Esophagus (tissue), 2 donors: ENCODE measurements around the gene NYNRIN. TPM values are rescaled to one million over a fixed set of nuclear protein-coding genes. Genes with fewer than 3 reads are reported as not detected.

Source experiments
- H3K27ac ChIP-seq, 2 donors: one replicate each; pipeline ENCODE4 v1.5.1; 2013; ENCODE audit warnings: low read depth in 2 of 2, mild to moderate bottlenecking in 2 of 2, inconsistent platforms in 1 of 2, low read length in 1 of 2, moderate library complexity in 1 of 2
- H3K27me3 ChIP-seq, 2 donors: one replicate each; pipeline ENCODE4 v1.6.1; 2013; ENCODE audit warnings: low read length in 2 of 2, control low read depth in 1 of 2, mild to moderate bottlenecking in 1 of 2; ENCODE audit not compliant: insufficient read depth in 2 of 2, control insufficient read depth in 1 of 2
- H3K36me3 ChIP-seq, 2 donors: one replicate each; pipeline ENCODE4 v1.6.1; 2013; ENCODE audit warnings: low read length in 1 of 2; ENCODE audit not compliant: control insufficient read depth in 2 of 2, insufficient read depth in 2 of 2
- H3K4me1 ChIP-seq, 2 donors: one replicate each; pipeline ENCODE4 v1.6.1; 2013; ENCODE audit warnings: low read length in 1 of 2; ENCODE audit not compliant: control insufficient read depth in 2 of 2, insufficient read depth in 2 of 2
- H3K4me3 ChIP-seq, 2 donors: one replicate each; pipeline ENCODE4 v1.5.1; 2013; ENCODE audit warnings: low read length in 2 of 2, mild to moderate bottlenecking in 2 of 2, low read depth in 1 of 2, moderate library complexity in 1 of 2
- H3K9me3 ChIP-seq, 2 donors: one replicate each; pipeline ENCODE4 v1.6.1; 2013; ENCODE audit warnings: mild to moderate bottlenecking in 2 of 2, low read depth in 1 of 2, low read length in 1 of 2, moderate library complexity in 1 of 2; ENCODE audit not compliant: control insufficient read depth in 2 of 2, insufficient read depth in 1 of 2
- WGBS, 2 donors: extraction: QIAGEN DNeasy Blood & Tissue Kit; methylation state at CpG; one replicate each; pipeline ENCODE4 v1.1.7; 2013; 5-methylcytosine and 5-hydroxymethylcytosine counted together
- polyA plus RNA-seq, 2 donors: library from polyadenylated mRNA; stranded (reverse); fragments of 200-250 nt; gene quantifications; one replicate each; pipeline ENCODE4 v1.2.3, GENCODE V29; 2013
- donor health status: healthy with polysubstance abuse.
- donor health status: Bipolar disorder and iron deficiency.

Gene NYNRIN
- polyA plus RNA-seq, 2 donors = 4.8 to 5.6 TPM

- H3K27ac ChIP-seq = no peak overlapping the region
- 55 to 57% methylated on average over 2 of the region's 2 CpGs for WGBS, 2 donors
- H3K9me3 ChIP-seq = no peaks in the 10 kb centered on the region
- no peak overlapping the region for H3K4me3 ChIP-seq
- peaks cover 0 to 5% of the 10 kb centered on the region in 2 donors for H3K4me1 ChIP-seq
- no peaks in the 10 kb centered on the region for H3K36me3 ChIP-seq
- no peaks in the 10 kb centered on the region for H3K27me3 ChIP-seq
Observed at GRCh38 chr14:24362241-24362960, 36.4 kb upstream of the NYNRIN start.

GRCh38 chr14:24363401-24363800 lies 35.4 kb upstream of the NYNRIN start:
- 92 to 95% methylated on average over 5 of the region's 5 CpGs for WGBS, 2 donors
- H3K27me3 ChIP-seq = peaks cover 0 to 2% of the 10 kb centered on the region in 2 donors

GRCh38 chr14:24364841-24365240 lies 34.0 kb upstream of the NYNRIN start:
- Histone ChIP-seq H3K9me3 (no peaks in the 10 kb centered on the region), H3K27ac (no peak overlapping the region), H3K4me3 (no peak overlapping the region), H3K36me3 (no peaks in the 10 kb centered on the region), H3K27me3 (peaks cover 0 to 2% of the 10 kb centered on the region in 2 donors), H3K4me1 (peaks cover 0 to 13% of the 10 kb centered on the region in 2 donors)
- 50 to 75% methylated on average over 1 of the region's 1 CpG for WGBS, 2 donors

More at GRCh38 chr14:24363401-24363800, 35.4 kb upstream of the NYNRIN start:
- Histone ChIP-seq H3K4me1 (peaks cover 0 to 11% of the 10 kb centered on the region in 2 donors), H3K4me3 (no peak overlapping the region), H3K9me3 (no peaks in the 10 kb centered on the region), H3K27ac (no peak overlapping the region), H3K36me3 (no peaks in the 10 kb centered on the region)

DNA sequence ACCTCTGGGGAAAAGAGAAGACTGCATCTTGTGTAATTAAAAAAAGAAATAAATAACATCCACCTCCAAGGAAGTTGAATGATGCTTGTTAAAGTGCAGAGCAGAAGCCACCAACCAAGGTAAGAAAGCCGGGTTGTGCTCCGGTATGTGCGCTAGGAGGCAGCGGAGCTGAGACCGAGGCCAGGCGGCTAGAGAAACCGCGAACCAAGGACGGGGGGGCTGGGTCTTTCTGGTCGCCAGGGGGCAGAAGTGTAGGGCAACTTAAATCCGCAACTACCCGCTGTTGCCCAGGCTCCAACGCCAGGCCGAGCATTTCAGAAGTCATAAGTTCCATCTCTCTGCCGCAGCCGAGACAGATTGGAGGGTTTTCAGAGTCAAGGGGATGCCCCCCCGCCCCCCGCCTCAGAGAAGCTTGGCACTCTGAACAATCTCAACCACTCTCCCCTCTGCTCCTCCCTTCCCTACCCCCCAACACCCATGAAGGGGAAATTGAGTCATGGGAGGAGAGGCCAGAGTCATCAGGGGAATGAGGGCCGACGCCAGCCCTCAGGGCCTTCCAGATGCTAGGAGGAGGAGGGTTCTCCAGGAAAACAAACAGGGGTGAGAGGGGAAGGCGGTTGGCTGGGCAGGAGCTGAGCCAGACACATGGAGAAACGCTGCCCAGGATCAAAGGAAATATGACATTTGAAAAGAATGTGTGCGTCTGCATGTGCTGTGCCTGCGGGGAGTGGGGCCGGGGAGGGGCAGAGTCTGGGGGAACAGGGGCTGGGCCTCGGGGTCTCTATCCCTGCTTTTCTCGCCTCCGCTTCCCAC lies 33.0 kb upstream of the NYNRIN start:
- no peaks in the 10 kb centered on the region for H3K36me3 ChIP-seq
- no peaks in the 10 kb centered on the region for H3K9me3 ChIP-seq
- H3K27ac ChIP-seq = peak overlapping the region; percentile 92
- H3K27me3 ChIP-seq = peaks cover 0 to 2% of the 10 kb centered on the region in 2 donors
- H3K4me1 ChIP-seq = peaks cover 0 to 13% of the 10 kb centered on the region in 2 donors
- peak overlapping the region; percentile 52 to 53 for H3K4me3 ChIP-seq
- WGBS, 2 donors = 4% methylated on average over 28 of the region's 28 CpGs

DNA sequence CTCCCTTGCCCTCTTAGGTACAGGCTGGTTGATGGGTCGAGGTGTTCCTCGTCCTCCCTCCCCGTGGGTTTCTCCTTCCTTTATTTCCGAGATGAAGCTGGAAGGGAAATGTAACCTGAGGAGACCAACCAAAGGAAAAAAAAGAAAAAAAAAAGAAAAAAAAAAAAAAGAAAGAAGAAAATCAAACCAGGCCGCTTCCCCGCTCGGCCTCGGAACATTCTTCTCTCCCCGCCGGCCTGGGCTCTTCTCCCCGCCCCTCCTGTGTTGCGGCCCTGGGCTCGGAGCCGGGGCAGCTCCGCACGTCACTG lies 32.4 kb upstream of the NYNRIN start:
- Histone ChIP-seq H3K9me3 (no peaks in the 10 kb centered on the region), H3K4me1 (peaks cover 0 to 13% of the 10 kb centered on the region in 2 donors), H3K27me3 (peaks cover 0 to 2% of the 10 kb centered on the region in 2 donors), H3K27ac (peak overlapping the region; percentile 92), H3K4me3 (peak overlapping the region; percentile 52 to 53), H3K36me3 (no peaks in the 10 kb centered on the region)
- WGBS, 2 donors = 2 to 3% methylated on average over 16 of the region's 16 CpGs

DNA sequence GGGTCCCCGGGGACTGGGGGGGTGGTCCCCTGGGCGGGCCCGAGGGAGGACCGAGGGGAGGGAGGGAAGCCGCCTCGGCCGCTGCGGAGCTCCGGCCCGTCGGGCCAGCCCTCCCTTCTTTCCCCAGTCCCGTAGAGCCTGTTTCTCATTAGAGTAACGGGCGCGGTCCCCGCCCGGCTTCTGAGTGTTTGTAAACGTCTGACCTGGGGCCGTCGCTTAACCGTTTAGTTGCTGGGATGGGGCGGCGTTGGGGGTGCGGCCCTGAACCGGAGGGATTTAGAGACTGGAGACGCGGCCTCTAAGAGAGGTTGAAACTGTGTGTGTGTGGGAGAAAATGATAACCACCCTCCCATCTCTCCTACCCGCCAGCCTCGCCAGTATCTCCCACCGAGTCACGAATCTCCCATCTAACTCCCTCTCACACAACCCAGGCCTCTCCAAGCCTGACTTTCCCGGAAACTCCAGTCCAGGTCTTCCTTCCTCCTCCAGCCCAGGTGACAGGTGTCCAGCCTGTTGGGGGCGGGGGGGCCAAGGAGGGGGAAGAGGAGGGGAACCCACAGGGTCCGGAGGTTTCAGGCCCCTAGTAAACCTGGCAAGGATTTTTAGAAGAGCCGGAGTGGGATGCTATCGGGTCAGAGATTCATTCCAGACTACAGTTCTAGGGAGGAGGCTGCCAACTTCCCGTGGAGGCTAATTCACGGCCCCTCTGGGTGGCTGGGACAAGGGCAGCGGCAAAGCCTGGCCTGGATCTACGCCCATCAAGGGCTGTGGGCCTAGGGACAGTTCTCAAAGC lies 31.9 kb upstream of the NYNRIN start:
- Histone ChIP-seq H3K36me3 (no peaks in the 10 kb centered on the region), H3K27me3 (peaks cover 0 to 2% of the 10 kb centered on the region in 2 donors)
- WGBS, 2 donors = 2 to 3% methylated on average over 40 of the region's 40 CpGs

DNA sequence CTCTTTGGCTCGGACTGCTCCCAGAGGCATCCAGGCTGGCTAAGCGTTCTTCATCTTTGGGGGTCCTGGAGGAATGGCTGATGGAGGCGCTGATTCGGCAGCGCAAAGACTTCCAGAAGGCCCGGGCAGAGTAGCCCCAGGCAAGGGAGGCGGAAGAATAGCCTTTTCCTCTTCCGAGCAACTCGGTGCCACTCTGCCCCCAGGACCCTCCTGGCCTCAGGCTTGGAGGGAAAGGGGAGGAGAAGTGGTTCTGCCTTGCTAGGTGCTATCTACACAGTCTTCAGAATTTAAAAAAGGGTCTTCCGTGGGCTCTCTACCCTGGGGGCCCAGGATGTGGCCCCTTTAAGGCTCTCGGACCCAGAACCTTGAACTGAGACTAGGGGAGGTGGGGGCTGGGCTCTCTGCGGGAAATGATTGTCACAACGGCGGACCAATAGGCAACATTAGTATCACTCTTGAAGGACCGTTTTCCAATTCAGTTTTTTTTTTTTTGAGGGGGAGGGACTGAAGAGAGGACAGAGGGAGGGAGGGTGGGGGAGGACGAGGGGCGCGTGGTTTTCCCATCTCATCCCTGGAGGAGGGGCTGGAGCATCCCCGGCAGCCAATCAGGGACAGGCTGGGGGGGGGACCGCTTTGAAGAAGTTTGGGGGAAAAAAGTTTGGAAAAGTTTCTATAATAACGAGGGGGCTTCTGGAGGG lies 31.1 kb upstream of the NYNRIN start, which contains the start of gene NFATC4:
TSS of gene NFATC4 (plus strand) at position 671 of the 698 bp plus-strand sequence. CDS start 157 bp downstream, outside the sequence.
- Histone ChIP-seq H3K9me3 (no peaks in the 10 kb centered on the region), H3K4me3 (peak within 1 kb of the TSS; percentile 52 to 53), H3K27ac (peak within 1 kb of the TSS; percentile 92), H3K4me1 (peaks cover 0 to 13% of the 10 kb centered on the region in 2 donors), H3K27me3 (peaks cover 0 to 2% of the 10 kb centered on the region in 2 donors), H3K36me3 (no peaks in the 10 kb centered on the region)
- WGBS, 2 donors = 4 to 8% methylated on average over 21 of the region's 21 CpGs

More for the DNA sequence above, 31.9 kb upstream of the NYNRIN start:
- Histone ChIP-seq H3K4me3 (peak overlapping the region; percentile 52 to 53), H3K4me1 (peaks cover 0 to 13% of the 10 kb centered on the region in 2 donors), H3K27ac (peak overlapping the region; percentile 92), H3K9me3 (no peaks in the 10 kb centered on the region)

DNA sequence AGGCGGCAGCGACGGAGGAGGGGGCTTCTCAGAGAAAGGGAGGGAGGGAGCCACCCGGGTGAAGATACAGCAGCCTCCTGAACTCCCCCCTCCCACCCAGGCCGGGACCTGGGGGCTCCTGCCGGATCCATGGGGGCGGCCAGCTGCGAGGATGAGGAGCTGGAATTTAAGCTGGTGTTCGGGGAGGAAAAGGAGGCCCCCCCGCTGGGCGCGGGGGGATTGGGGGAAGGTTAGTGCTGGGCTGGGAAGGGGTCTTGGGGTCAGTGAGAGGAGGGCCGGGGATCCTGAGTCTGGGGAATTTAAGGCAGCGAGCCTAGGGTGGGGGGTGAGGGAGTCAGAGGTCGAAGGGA lies 30.6 kb upstream of the NYNRIN start:
- Histone ChIP-seq H3K27ac (peak overlapping the region; percentile 87 to 88), H3K9me3 (no peaks in the 10 kb centered on the region), H3K36me3 (no peaks in the 10 kb centered on the region), H3K27me3 (peaks cover 0 to 2% of the 10 kb centered on the region in 2 donors), H3K4me1 (peaks cover 0 to 13% of the 10 kb centered on the region in 2 donors), H3K4me3 (peak overlapping the region; percentile 46)
- 3 to 5% methylated on average over 14 to 15 of the region's 15 CpGs for WGBS, 2 donors
